Measurements from ENCODE around the gene SALL4. TPM values are rescaled to one million over a fixed set of nuclear protein-coding genes. Genes with fewer than 3 reads are reported as not detected.

The SALL4 gene
- total and polyA plus RNA-seq, 2 of the 8 experiments (the other 6 are each of a cell fraction or from before 2014, with no cell fraction given), result 108 to 235 TPM

DNA sequence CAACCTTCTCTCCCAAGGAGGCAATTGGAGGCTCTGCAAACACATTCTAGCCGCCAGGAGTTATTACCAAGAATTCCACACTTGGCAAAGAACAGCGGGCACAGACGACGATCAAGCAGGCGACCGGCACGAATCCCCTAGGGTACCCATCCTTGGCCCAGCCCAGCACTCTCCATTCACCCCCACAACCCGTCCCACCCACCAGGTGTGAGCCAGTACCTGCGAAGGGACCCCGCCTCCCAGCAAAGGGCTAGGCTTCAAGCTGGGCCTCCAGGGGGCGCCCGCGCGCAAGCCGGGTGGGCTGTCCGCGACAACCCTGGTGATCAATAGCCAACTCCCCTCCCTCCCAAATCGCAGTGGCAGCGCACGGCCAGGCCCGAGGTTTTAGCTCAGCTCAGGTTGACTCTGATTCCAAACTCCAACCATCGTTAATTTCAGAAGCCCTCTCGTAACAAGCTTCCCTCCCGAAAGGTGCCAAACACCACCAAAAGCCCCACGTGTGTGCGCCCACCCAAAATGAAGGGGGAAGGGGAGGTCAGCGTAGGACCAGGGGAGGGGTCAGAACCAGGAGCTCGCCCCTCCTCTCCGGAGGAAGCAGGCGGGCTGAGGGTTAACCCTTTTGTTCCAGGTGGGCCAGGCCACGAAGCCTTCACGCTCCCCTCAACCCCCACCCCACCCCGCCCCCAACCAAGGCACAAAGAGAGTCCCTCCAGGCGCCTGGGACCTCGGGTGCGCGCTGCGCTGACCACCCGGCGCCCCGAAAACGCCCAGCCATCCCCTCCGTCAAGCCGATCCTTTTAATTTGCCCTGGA lies 2.1 kb downstream of the SALL4 start (continued):
- TF ChIP-seq, protein P1, sequence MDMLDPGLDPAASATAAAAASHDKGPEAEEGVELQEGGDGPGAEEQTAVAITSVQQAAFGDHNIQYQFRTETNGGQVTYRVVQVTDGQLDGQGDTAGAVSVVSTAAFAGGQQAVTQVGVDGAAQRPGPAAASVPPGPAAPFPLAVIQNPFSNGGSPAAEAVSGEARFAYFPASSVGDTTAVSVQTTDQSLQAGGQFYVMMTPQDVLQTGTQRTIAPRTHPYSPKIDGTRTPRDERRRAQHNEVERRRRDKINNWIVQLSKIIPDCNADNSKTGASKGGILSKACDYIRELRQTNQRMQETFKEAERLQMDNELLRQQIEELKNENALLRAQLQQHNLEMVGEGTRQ (IDR thresholded peaks at IDR 0.05; ENCODE audit: low read length), result no peak
- TF ChIP-seq HDAC6 (IDR thresholded peaks at IDR 0.05; ENCODE audit: low read depth, low read length), result no peak
- TF ChIP-seq POU5F1 (IDR thresholded peaks at IDR 0.05; ENCODE audit: low read depth, low read length), result no peak
- TF ChIP-seq, protein P2, sequence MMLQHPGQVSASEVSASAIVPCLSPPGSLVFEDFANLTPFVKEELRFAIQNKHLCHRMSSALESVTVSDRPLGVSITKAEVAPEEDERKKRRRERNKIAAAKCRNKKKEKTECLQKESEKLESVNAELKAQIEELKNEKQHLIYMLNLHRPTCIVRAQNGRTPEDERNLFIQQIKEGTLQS (IDR thresholded peaks at IDR 0.05; ENCODE audit: insufficient read depth, low read depth, low read length), result no peak
- no peak for TF ChIP-seq RNF2 (IDR thresholded peaks at IDR 0.05; ENCODE audit: borderline replicate concordance, low read depth, low read length, missing control alignments, poor library complexity, severe bottlenecking)
- TF ChIP-seq, protein P3, sequence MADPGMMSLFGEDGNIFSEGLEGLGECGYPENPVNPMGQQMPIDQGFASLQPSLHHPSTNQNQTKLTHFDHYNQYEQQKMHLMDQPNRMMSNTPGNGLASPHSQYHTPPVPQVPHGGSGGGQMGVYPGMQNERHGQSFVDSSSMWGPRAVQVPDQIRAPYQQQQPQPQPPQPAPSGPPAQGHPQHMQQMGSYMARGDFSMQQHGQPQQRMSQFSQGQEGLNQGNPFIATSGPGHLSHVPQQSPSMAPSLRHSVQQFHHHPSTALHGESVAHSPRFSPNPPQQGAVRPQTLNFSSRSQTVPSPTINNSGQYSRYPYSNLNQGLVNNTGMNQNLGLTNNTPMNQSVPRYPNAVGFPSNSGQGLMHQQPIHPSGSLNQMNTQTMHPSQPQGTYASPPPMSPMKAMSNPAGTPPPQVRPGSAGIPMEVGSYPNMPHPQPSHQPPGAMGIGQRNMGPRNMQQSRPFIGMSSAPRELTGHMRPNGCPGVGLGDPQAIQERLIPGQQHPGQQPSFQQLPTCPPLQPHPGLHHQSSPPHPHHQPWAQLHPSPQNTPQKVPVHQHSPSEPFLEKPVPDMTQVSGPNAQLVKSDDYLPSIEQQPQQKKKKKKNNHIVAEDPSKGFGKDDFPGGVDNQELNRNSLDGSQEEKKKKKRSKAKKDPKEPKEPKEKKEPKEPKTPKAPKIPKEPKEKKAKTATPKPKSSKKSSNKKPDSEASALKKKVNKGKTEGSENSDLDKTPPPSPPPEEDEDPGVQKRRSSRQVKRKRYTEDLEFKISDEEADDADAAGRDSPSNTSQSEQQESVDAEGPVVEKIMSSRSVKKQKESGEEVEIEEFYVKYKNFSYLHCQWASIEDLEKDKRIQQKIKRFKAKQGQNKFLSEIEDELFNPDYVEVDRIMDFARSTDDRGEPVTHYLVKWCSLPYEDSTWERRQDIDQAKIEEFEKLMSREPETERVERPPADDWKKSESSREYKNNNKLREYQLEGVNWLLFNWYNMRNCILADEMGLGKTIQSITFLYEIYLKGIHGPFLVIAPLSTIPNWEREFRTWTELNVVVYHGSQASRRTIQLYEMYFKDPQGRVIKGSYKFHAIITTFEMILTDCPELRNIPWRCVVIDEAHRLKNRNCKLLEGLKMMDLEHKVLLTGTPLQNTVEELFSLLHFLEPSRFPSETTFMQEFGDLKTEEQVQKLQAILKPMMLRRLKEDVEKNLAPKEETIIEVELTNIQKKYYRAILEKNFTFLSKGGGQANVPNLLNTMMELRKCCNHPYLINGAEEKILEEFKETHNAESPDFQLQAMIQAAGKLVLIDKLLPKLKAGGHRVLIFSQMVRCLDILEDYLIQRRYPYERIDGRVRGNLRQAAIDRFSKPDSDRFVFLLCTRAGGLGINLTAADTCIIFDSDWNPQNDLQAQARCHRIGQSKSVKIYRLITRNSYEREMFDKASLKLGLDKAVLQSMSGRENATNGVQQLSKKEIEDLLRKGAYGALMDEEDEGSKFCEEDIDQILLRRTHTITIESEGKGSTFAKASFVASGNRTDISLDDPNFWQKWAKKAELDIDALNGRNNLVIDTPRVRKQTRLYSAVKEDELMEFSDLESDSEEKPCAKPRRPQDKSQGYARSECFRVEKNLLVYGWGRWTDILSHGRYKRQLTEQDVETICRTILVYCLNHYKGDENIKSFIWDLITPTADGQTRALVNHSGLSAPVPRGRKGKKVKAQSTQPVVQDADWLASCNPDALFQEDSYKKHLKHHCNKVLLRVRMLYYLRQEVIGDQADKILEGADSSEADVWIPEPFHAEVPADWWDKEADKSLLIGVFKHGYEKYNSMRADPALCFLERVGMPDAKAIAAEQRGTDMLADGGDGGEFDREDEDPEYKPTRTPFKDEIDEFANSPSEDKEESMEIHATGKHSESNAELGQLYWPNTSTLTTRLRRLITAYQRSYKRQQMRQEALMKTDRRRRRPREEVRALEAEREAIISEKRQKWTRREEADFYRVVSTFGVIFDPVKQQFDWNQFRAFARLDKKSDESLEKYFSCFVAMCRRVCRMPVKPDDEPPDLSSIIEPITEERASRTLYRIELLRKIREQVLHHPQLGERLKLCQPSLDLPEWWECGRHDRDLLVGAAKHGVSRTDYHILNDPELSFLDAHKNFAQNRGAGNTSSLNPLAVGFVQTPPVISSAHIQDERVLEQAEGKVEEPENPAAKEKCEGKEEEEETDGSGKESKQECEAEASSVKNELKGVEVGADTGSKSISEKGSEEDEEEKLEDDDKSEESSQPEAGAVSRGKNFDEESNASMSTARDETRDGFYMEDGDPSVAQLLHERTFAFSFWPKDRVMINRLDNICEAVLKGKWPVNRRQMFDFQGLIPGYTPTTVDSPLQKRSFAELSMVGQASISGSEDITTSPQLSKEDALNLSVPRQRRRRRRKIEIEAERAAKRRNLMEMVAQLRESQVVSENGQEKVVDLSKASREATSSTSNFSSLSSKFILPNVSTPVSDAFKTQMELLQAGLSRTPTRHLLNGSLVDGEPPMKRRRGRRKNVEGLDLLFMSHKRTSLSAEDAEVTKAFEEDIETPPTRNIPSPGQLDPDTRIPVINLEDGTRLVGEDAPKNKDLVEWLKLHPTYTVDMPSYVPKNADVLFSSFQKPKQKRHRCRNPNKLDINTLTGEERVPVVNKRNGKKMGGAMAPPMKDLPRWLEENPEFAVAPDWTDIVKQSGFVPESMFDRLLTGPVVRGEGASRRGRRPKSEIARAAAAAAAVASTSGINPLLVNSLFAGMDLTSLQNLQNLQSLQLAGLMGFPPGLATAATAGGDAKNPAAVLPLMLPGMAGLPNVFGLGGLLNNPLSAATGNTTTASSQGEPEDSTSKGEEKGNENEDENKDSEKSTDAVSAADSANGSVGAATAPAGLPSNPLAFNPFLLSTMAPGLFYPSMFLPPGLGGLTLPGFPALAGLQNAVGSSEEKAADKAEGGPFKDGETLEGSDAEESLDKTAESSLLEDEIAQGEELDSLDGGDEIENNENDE (IDR thresholded peaks at IDR 0.05; ENCODE audit: insufficient replicate concordance, low read length), result no peak
